ENCODE results near the gene SLC25A34.

SLC25A34 gene

GRCh38 chr1:15714406-15715136 is 21.5 kb upstream of the SLC25A34 start:
- DNase-seq (ENCODE audit: low read depth), result no peak

- no peak for DNase-seq (ENCODE audit: low read depth)
Observed at GRCh38 chr1:15717418-15718125, 18.5 kb upstream of the SLC25A34 start.

- no peak for DNase-seq (ENCODE audit: low read depth)
Observed at GRCh38 chr1:15718199-15718601, 17.9 kb upstream of the SLC25A34 start.

GRCh38 chr1:15719381-15720120 is 16.5 kb upstream of the SLC25A34 start:
- DNase-seq (ENCODE audit: low read depth), result no peak

- no peak for DNase-seq (ENCODE audit: low read depth)
Observed at GRCh38 chr1:15720861-15721260, 15.2 kb upstream of the SLC25A34 start.

- no peak for DNase-seq (ENCODE audit: low read depth)
Observed at GRCh38 chr1:15722411-15722810, 13.6 kb upstream of the SLC25A34 start.

GRCh38 chr1:15722836-15723532 is 13.1 kb upstream of the SLC25A34 start:
- DNase-seq (ENCODE audit: low read depth), result no peak

GRCh38 chr1:15723631-15724246 is 12.3 kb upstream of the SLC25A34 start:
- DNase-seq (ENCODE audit: low read depth), result no peak

GRCh38 chr1:15724949-15725880 is 10.8 kb upstream of the SLC25A34 start:
- DNase-seq (ENCODE audit: low read depth), result no peak

- no peak for DNase-seq (ENCODE audit: low read depth)
Observed at GRCh38 chr1:15726508-15726907, 9.6 kb upstream of the SLC25A34 start.

- DNase-seq (ENCODE audit: low read depth), result no peak
Observed at GRCh38 chr1:15727021-15727420, 9.0 kb upstream of the SLC25A34 start.

GRCh38 chr1:15727424-15727823 is 8.6 kb upstream of the SLC25A34 start:
- DNase-seq (ENCODE audit: low read depth), result no peak

- DNase-seq (ENCODE audit: low read depth), result no peak
Observed at GRCh38 chr1:15727866-15728534, 8.1 kb upstream of the SLC25A34 start.

- no peak for DNase-seq (ENCODE audit: low read depth)
Observed at GRCh38 chr1:15728937-15729657, 7.0 kb upstream of the SLC25A34 start.

GRCh38 chr1:15730423-15730822 is 5.6 kb upstream of the SLC25A34 start:
- DNase-seq (ENCODE audit: low read depth), result no peak

GRCh38 chr1:15730936-15731335 is 5.1 kb upstream of the SLC25A34 start:
- DNase-seq (ENCODE audit: low read depth), result no peak

- DNase-seq (ENCODE audit: low read depth), result no peak
Observed at GRCh38 chr1:15731735-15732685, 4.0 kb upstream of the SLC25A34 start.

- DNase-seq (ENCODE audit: low read depth), result no peak
Observed at GRCh38 chr1:15732686-15733081, 3.4 kb upstream of the SLC25A34 start.
